GM23338 (cell line): ENCODE data around the gene INCA1. TPM values are rescaled to one million over a fixed set of nuclear protein-coding genes. Genes with fewer than 3 reads are reported as not detected.

Source experiments
- ATAC-seq: fragments of 200-7000 bp; cut with Tn5 transposase; 3 replicates; pipeline ENCODE4 v1.9.1; 2020
- DNase-seq: peaks from one replicate; pipeline ENCODE4 v3.0.0-alpha.2; 2015; ENCODE audit warnings: low spot score
- H2AFZ ChIP-seq: fragments of 200-600 bp; sonication (generic); 2 replicates; pipeline ENCODE4 v1.8.0; 2016; ENCODE audit warnings: antibody characterized with exemption, mild to moderate bottlenecking, moderate library complexity
- H3F3A ChIP-seq: fragments of 200-600 bp; sonication (generic); replicated peaks from 2 replicates; pipeline ENCODE4 v1.8.0; 2017; ENCODE audit warnings: antibody characterized with exemption, mixed run types, low read depth
- H3K27ac ChIP-seq: fragments of 200-600 bp; sonication (generic); 2 replicates; pipeline ENCODE4 v1.6.1; 2016; ENCODE audit warnings: low read depth
- H3K27me3 ChIP-seq: fragments of 200-600 bp; sonication (generic); 2 replicates; pipeline ENCODE4 v1.8.0; 2016; ENCODE audit warnings: mild to moderate bottlenecking, mixed run types, moderate library complexity; ENCODE audit not compliant: insufficient read depth
- H3K36me3 ChIP-seq: fragments of 200-600 bp; sonication (generic); 2 replicates; pipeline ENCODE4 v1.8.0; 2016; ENCODE audit warnings: mild to moderate bottlenecking; ENCODE audit not compliant: insufficient read depth
- H3K4me1 ChIP-seq: fragments of 200-600 bp; sonication (generic); 2 replicates; pipeline ENCODE4 v1.8.0; 2016; ENCODE audit warnings: mild to moderate bottlenecking, moderate library complexity; ENCODE audit not compliant: insufficient read depth
- H3K4me2 ChIP-seq: fragments of 200-600 bp; sonication (generic); 2 replicates; pipeline ENCODE4 v1.7.1; 2017; ENCODE audit warnings: mixed run types
- H3K4me3 ChIP-seq: fragments of 200-600 bp; sonication (generic); 2 replicates; pipeline ENCODE4 v1.6.1; 2016; ENCODE audit warnings: mixed run types
- H3K79me2 ChIP-seq: fragments of 200-600 bp; sonication (generic); replicated peaks from 2 replicates; pipeline ENCODE4 v1.8.0; 2017; ENCODE audit warnings: mild to moderate bottlenecking; ENCODE audit not compliant: insufficient read depth
- H3K9me2 ChIP-seq: fragments of 200-600 bp; sonication (generic); 2 replicates; pipeline ENCODE4 v1.8.0; 2017; ENCODE audit not compliant: insufficient read depth
- H4K20me1 ChIP-seq: fragments of 200-600 bp; sonication (generic); replicated peaks from 2 replicates; pipeline ENCODE4 v1.8.0; 2017; ENCODE audit warnings: mild to moderate bottlenecking; ENCODE audit not compliant: insufficient read depth
- H3K27ac Mint-ChIP-seq: 2 replicates; pipeline ENCODE4 v1.8.0; 2020; ENCODE audit warnings: inconsistent platforms, mild to moderate bottlenecking, moderate library complexity, mixed read lengths
- H3K27me3 Mint-ChIP-seq: 3 replicates; pipeline ENCODE4 v1.8.0; 2022; ENCODE audit warnings: low read depth, mild to moderate bottlenecking, moderate library complexity, mixed read lengths, inconsistent platforms; ENCODE audit not compliant: insufficient read depth, poor library complexity
- H3K36me3 Mint-ChIP-seq: 3 replicates; pipeline ENCODE4 v1.8.0; 2021; ENCODE audit warnings: low read depth, mild to moderate bottlenecking, inconsistent platforms, moderate library complexity, mixed read lengths
- H3K4me1 Mint-ChIP-seq: 3 replicates; pipeline ENCODE4 v1.8.0; 2020; ENCODE audit warnings: mild to moderate bottlenecking, inconsistent platforms, mixed read lengths
- H3K4me3 Mint-ChIP-seq: 3 replicates; pipeline ENCODE4 v1.8.0; 2021; ENCODE audit warnings: moderate library complexity, mild to moderate bottlenecking, inconsistent platforms, mixed read lengths
- H3K9me3 Mint-ChIP-seq: 3 replicates; pipeline ENCODE4 v1.8.0; 2020; ENCODE audit warnings: moderate library complexity, mild to moderate bottlenecking, inconsistent platforms, mixed read lengths
- ETS1 ChIP-seq: IDR thresholded peaks from 2 replicates; pipeline ENCODE4 v1.6.1; 2016; ENCODE audit warnings: antibody characterized with exemption
- EZH2 ChIP-seq: fragments of 200-600 bp; sonication (generic); IDR thresholded peaks from one replicate; pipeline ENCODE4 v1.8.0; 2017; ENCODE audit warnings: antibody characterized with exemption, mild to moderate bottlenecking, low read depth; ENCODE audit not compliant: unreplicated experiment
- JUNB ChIP-seq: IDR thresholded peaks from one replicate; pipeline ENCODE4 v1.6.1; 2016; ENCODE audit warnings: antibody characterized with exemption; ENCODE audit not compliant: unreplicated experiment
- NANOG ChIP-seq: IDR thresholded peaks from 2 replicates; pipeline ENCODE4 v1.6.1; 2016; ENCODE audit warnings: antibody characterized with exemption, borderline replicate concordance
- REST ChIP-seq: IDR thresholded peaks from one replicate; pipeline ENCODE4 v1.6.1; 2018; ENCODE audit warnings: antibody characterized with exemption; ENCODE audit not compliant: unreplicated experiment
- STAT1 ChIP-seq: IDR thresholded peaks from one replicate; pipeline ENCODE4 v1.6.1; 2016; ENCODE audit warnings: antibody characterized with exemption; ENCODE audit not compliant: unreplicated experiment
- ZNF331 ChIP-seq: fragments of 250-450 bp; sonication (Bioruptor Pico); IDR thresholded peaks from 2 replicates; pipeline ENCODE4 v1.5.0; 2020; ENCODE audit warnings: low read depth, mild to moderate bottlenecking, moderate library complexity
- polyA plus RNA-seq: library from polyadenylated mRNA; unstranded; fragments of >200 nt; fragmentation: Nextera tagmentation; extraction: Ambion mirVana; gene quantifications from 2 replicates; pipeline ENCODE4 v1.2.1, GENCODE V29; 2016
- total RNA-seq: library from RNA; depleted of rRNA; stranded (reverse); fragments of >200 nt; shearing (Covaris generic); gene quantifications from 2 replicates; pipeline ENCODE4 v1.2.3, GENCODE V29; 2014
- TF ChIP-seq, protein P1 (sequence below), 2 experiments: fragments of 200-600 bp in 1 of 2; sonication (generic) in 1 of 2; conservative IDR thresholded peaks; 2 replicates each; pipeline versions ENCODE4 v1.5.1 to v1.6.1; 2016 to 2017; ENCODE audit warnings: antibody characterized with exemption in 2 of 2, low read depth in 2 of 2, mild to moderate bottlenecking in 2 of 2, moderate library complexity in 1 of 2

The INCA1 gene
- total and polyA plus RNA-seq, 2 experiments from 2014 or later: 1.3 TPM; not detected in 1

DNA sequence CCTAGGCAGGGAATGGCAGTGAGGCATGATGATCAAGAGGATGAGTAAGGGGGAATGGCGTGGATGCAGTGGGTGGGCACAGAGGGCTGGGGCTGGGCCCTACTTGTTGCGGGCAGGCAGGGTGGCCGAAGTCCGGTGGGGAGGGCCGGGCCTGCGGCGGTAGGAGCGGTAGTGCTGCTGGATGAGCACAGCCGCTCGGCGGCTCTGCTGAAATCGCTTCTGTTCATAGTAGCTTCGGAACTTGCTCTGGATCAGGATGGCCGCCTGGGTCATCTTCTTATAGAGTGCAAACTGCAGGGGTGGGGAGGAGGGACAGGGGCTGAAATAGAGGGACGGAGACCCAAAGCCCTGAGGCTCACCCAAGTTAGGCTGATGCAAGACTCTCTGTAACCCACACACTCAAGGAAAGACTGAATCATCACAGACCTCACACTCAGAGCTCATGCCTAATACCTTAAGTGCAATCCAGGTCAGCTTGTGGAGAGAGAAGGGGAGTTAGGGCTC lies 28.2 kb downstream of the INCA1 start:
- peaks cover 19% of the 10 kb centered on the region; the same call in 1 of the 2 replicates for H3F3A ChIP-seq
- H3K36me3 ChIP-seq: no peaks in the 10 kb centered on the region; the same call in 1 of the 2 replicates
- no peaks in the 10 kb centered on the region for H3K9me2 ChIP-seq
- Mint-ChIP-seq H3K4me1 (peaks cover 35% of the 10 kb centered on the region), H3K4me3 (no peak overlapping the region), H3K36me3 (peaks cover 64% of the 10 kb centered on the region), H3K27ac (no peak overlapping the region), H3K9me3 (peaks cover 17% of the 10 kb centered on the region), H3K27me3 (peaks cover 33% of the 10 kb centered on the region)
- H3K4me1 ChIP-seq: peaks cover 26% of the 10 kb centered on the region
- 0 out of 2 replicates have a peak, but pooled peaks cover 9% of the 10 kb centered on the region for H4K20me1 ChIP-seq
- peak overlapping the region; percentile 99 for H3K4me2 ChIP-seq
- H2AFZ ChIP-seq: peak overlapping the region; percentile 63; the same call in 1 of the 2 replicates
- peaks cover 12% of the 10 kb centered on the region for H3K27me3 ChIP-seq
- peak overlapping the region; percentile 59 for H3K4me3 ChIP-seq
- no peak for ATAC-seq
- peak overlapping the region; percentile 97 for H3K27ac ChIP-seq
- DNase-seq: no peak
- no peak for TF ChIP-seq ZNF331 (CRISPR knock-in tag)
- no peak for TF ChIP-seq ETS1
- no peak for TF ChIP-seq STAT1
- TF ChIP-seq REST: no peak
- TF ChIP-seq NANOG: no peak
- TF ChIP-seq EZH2: no peak
- TF ChIP-seq, protein P1, sequence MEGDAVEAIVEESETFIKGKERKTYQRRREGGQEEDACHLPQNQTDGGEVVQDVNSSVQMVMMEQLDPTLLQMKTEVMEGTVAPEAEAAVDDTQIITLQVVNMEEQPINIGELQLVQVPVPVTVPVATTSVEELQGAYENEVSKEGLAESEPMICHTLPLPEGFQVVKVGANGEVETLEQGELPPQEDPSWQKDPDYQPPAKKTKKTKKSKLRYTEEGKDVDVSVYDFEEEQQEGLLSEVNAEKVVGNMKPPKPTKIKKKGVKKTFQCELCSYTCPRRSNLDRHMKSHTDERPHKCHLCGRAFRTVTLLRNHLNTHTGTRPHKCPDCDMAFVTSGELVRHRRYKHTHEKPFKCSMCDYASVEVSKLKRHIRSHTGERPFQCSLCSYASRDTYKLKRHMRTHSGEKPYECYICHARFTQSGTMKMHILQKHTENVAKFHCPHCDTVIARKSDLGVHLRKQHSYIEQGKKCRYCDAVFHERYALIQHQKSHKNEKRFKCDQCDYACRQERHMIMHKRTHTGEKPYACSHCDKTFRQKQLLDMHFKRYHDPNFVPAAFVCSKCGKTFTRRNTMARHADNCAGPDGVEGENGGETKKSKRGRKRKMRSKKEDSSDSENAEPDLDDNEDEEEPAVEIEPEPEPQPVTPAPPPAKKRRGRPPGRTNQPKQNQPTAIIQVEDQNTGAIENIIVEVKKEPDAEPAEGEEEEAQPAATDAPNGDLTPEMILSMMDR (conservative IDR thresholded peaks at IDR 0.05; ENCODE audit: low read depth in 2 of 2): no peak
- TF ChIP-seq JUNB: no peak
- peaks cover 34% of the 10 kb centered on the region for H3K79me2 ChIP-seq
